Stomach (tissue), 9 donors: ENCODE data around the gene RANBP3. TPM values are rescaled to one million over a fixed set of nuclear protein-coding genes. Genes with fewer than 3 reads are reported as not detected.

ENCODE experiments used
- DNase-seq, 2 donors: peaks; one replicate each; pipeline versions ENCODE4 v3.0.0 to v3.0.0-alpha.2; 2013 to 2019
- H3K27ac ChIP-seq, 5 donors: fragments of 200-600 bp in 4 of 5; sonication (generic) in 4 of 5; one replicate each; pipeline ENCODE4 v1.5.1; 2013 to 2019; ENCODE audit warnings: mild to moderate bottlenecking in 1 of 5, moderate library complexity in 1 of 5
- H3K27me3 ChIP-seq, 3 donors: fragments of 200-600 bp; sonication (generic); one replicate each; pipeline ENCODE4 v1.5.1; 2017 to 2019; ENCODE audit warnings: mixed run types in 1 of 3
- H3K36me3 ChIP-seq, 4 donors: fragments of 200-600 bp; sonication (generic); 1 replicate in 3 of 4; 2 replicates in 1 of 4; pipeline ENCODE4 v1.5.1; 2016 to 2019
- H3K4me1 ChIP-seq, 4 donors: fragments of 200-600 bp; sonication (generic); one replicate each; pipeline ENCODE4 v1.5.1; 2016 to 2019
- H3K4me3 ChIP-seq, 4 donors: fragments of 200-600 bp; sonication (generic) in 3 of 4; one replicate each; pipeline ENCODE4 v1.5.1; 2016 to 2019; ENCODE audit warnings: mild to moderate bottlenecking in 1 of 4
- H3K9me3 ChIP-seq, 4 donors: fragments of 200-600 bp; sonication (generic); one replicate each; pipeline ENCODE4 v1.5.1; 2016 to 2019
- CTCF ChIP-seq, 7 experiments: fragments of 450-650 bp in 4 of 7; fragments of 200-600 bp in 3 of 7; sonication (generic) in 3 of 7; IDR thresholded peaks; one replicate each; pipeline ENCODE4 v1.5.1; 2016 to 2019; ENCODE audit warnings: antibody characterized with exemption in 7 of 7, control low read depth in 2 of 7, mild to moderate bottlenecking in 1 of 7
- EP300 ChIP-seq: sonication (generic); formaldehyde crosslinking; IDR thresholded peaks from one replicate; pipeline ENCODE4 v1.6.1; 2017; ENCODE audit warnings: antibody characterized with exemption
- POLR2A ChIP-seq, 4 donors: fragments of 450-650 bp; IDR thresholded peaks; one replicate each; pipeline ENCODE4 v1.6.1; 2016; ENCODE audit warnings: antibody characterized with exemption in 4 of 4, control low read depth in 2 of 4, mild to moderate bottlenecking in 1 of 4, moderate library complexity in 1 of 4
- POLR2AphosphoS5 ChIP-seq, 3 donors: sonication (generic); formaldehyde crosslinking; IDR thresholded peaks; one replicate each; pipeline ENCODE4 v1.6.1; 2016; ENCODE audit warnings: antibody characterized with exemption in 3 of 3
- WGBS, 5 donors: extraction: QIAGEN DNeasy Blood & Tissue Kit in 3 of 5; methylation state at CpG; one replicate each; pipeline versions ENCODE4 v1.1.5 to v1.1.7; 2013 to 2018; 5-methylcytosine and 5-hydroxymethylcytosine counted together
- intact Hi-C: fragments of 100-400 bp; cut with DNase I; formaldehyde crosslinking; loops from one replicate; pipeline ENCODE4 v1.15.1; 2023; ENCODE audit warnings: low total_unique reads
- polyA plus RNA-seq, 3 donors: library from polyadenylated mRNA; stranded (reverse); fragments of 200-250 nt; gene quantifications; one replicate each; pipeline ENCODE4 v1.2.3, GENCODE V29; 2013
- total RNA-seq, 5 donors: library from RNA; depleted of rRNA; stranded (reverse); fragments of >200 nt; gene quantifications; one replicate each; pipeline versions ENCODE4 v1.1.0 to v1.2.3, GENCODE V29; 2014 to 2016
- donor health status: healthy with polysubstance abuse.
- donor health status: Bipolar disorder and iron deficiency.
- donor health status: healthy.

Gene RANBP3
- total and polyA plus RNA-seq, 8 donors: 27.7 to 235 (median 39.2) TPM

GRCh38 chr19:5959260-5960004, 18.5 kb downstream of the RANBP3 start:
- no peak for DNase-seq
- H3K27ac ChIP-seq: peak overlapping the region in 4 of 5 donors; percentile 73 to 84 (median 80)
- 75 to 81% (median 78%) methylated on average over 14 of the region's 14 CpGs for WGBS, 5 donors
- H3K4me3 ChIP-seq: no peak overlapping the region
- H3K36me3 ChIP-seq: peaks cover 0 to 5% (median 2%) of the 10 kb centered on the region in 4 donors
- no peaks in the 10 kb centered on the region for H3K9me3 ChIP-seq
- no peaks in the 10 kb centered on the region for H3K27me3 ChIP-seq
- H3K4me1 ChIP-seq: peaks cover 80 to 100% (median 92%) of the 10 kb centered on the region in 4 donors
- no peak for TF ChIP-seq POLR2AphosphoS5 (IDR thresholded peaks at IDR 0.05)
- no peak for TF ChIP-seq POLR2A (IDR thresholded peaks at IDR 0.05)
- TF ChIP-seq EP300: no peak
- no peak for TF ChIP-seq CTCF (IDR thresholded peaks at IDR 0.05)
- intact Hi-C loops: no loop called here

GRCh38 chr19:5958851-5959122, 19.2 kb downstream of the RANBP3 start:
- DNase-seq: no peak
- WGBS, 5 donors: 85 to 94% (median 90%) methylated on average over 10 of the region's 10 CpGs
- intact Hi-C loops: no loop called here
- Histone ChIP-seq H3K27ac (peak overlapping the region in 3 of 5 donors; percentile 75 to 84 (median 84)), H3K9me3 (no peaks in the 10 kb centered on the region), H3K4me1 (peaks cover 80 to 100% (median 95%) of the 10 kb centered on the region in 4 donors), H3K4me3 (no peak overlapping the region), H3K36me3 (peaks cover 0 to 5% (median 2%) of the 10 kb centered on the region in 4 donors), H3K27me3 (no peaks in the 10 kb centered on the region)
- TF ChIP-seq EP300 (no peak), CTCF (IDR thresholded peaks at IDR 0.05) (no peak), POLR2A (IDR thresholded peaks at IDR 0.05) (no peak), POLR2AphosphoS5 (IDR thresholded peaks at IDR 0.05) (no peak)

- peaks cover 83 to 100% (median 97%) of the 10 kb centered on the region in 4 donors for H3K4me1 ChIP-seq
- no peaks in the 10 kb centered on the region for H3K9me3 ChIP-seq
- 64 to 75% (median 71%) methylated on average over 15 to 21 of the region's 21 CpGs for WGBS, 5 donors
Observed at GRCh38 chr19:5958074-5958850, 19.7 kb downstream of the RANBP3 start.

More at GRCh38 chr19:5958074-5958850, 19.7 kb downstream of the RANBP3 start:
- no peak for DNase-seq
- Histone ChIP-seq H3K27ac (peak overlapping the region in 3 of 5 donors; percentile 75 to 84 (median 84)), H3K36me3 (peaks cover 0 to 5% (median 2%) of the 10 kb centered on the region in 4 donors), H3K27me3 (no peaks in the 10 kb centered on the region), H3K4me3 (no peak overlapping the region)
- TF ChIP-seq CTCF (IDR thresholded peaks at IDR 0.05) (no peak), POLR2AphosphoS5 (IDR thresholded peaks at IDR 0.05) (no peak)
- intact Hi-C loops: no loop called here
